ENCODE results near the gene SH3BP2.

DNA sequence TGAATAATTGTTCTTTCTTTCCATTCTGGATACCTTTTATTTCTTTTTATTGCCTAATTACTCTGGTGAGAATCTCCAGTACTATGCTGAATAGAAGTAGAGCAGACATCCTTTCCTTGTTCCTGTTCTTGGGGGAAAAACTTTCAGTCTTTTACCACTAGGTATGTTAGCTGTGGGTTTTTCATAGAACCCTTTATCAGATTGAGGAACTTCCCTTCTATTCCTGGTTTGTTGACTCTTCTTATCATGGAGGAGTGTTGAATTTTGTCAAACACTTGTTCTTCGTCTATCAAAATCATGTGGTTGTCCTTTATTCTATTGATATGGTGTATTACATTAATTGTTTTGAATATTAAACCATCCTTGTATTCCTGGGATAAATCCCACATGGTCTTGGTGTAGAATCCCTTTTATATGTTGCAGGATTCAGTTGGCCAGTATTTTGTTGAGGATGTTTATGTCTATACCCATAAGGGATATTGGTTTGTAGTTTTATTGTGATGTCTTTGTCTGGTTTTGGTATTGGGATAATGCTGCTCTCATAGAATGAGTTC lies 23.6 kb downstream of the SH3BP2 start:
- no peak for TF ChIP-seq POLR2A (IDR thresholded peaks at IDR 0.05)
- TF ChIP-seq, protein P1, sequence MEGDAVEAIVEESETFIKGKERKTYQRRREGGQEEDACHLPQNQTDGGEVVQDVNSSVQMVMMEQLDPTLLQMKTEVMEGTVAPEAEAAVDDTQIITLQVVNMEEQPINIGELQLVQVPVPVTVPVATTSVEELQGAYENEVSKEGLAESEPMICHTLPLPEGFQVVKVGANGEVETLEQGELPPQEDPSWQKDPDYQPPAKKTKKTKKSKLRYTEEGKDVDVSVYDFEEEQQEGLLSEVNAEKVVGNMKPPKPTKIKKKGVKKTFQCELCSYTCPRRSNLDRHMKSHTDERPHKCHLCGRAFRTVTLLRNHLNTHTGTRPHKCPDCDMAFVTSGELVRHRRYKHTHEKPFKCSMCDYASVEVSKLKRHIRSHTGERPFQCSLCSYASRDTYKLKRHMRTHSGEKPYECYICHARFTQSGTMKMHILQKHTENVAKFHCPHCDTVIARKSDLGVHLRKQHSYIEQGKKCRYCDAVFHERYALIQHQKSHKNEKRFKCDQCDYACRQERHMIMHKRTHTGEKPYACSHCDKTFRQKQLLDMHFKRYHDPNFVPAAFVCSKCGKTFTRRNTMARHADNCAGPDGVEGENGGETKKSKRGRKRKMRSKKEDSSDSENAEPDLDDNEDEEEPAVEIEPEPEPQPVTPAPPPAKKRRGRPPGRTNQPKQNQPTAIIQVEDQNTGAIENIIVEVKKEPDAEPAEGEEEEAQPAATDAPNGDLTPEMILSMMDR (IDR thresholded peaks at IDR 0.05) = no peak
- no peak for TF ChIP-seq EP300 (IDR thresholded peaks at IDR 0.05)
